Erythroblast (primary cell): ENCODE measurements around the gene NXT1.

ENCODE experiments used
- GATA1 ChIP-seq: IDR thresholded peaks from 2 replicates; pipeline ENCODE4 v1.6.1; 2011; ENCODE audit warnings: low read depth, mild to moderate bottlenecking, control low read depth, low read length, moderate library complexity
- POLR2A ChIP-seq: IDR thresholded peaks from 2 replicates; pipeline ENCODE4 v1.6.1; 2011; ENCODE audit warnings: mild to moderate bottlenecking, low read length

DNA sequence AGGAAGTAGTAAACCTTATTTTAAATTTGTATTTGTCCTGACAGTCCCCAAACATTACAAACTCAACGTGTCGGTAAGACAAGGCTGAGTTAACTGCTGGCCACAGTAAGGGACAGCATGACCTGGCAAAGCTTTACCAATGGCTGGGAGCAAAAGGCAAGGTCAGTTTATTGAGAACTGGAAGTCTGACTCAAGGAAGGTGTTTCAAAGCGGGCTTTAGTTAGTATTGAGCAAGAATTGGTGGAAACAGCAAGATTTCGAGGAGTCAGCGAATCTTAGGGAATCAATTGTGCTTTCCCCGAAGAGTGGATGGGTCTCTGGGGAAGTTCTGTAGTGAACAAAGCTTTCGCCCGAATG lies 10.5 kb downstream of the NXT1 start:
- no peak for TF ChIP-seq POLR2A
- no peak for TF ChIP-seq GATA1
